Fibroblast of lung (primary cell): ENCODE data around the gene FHL1. TPM values are rescaled to one million over a fixed set of nuclear protein-coding genes. Genes with fewer than 3 reads are reported as not detected.

Source experiments
- DNase-seq, 2 donors: peaks; one replicate each; pipeline versions ENCODE4 v3.0.0 to v3.0.0-alpha.2; 2010; ENCODE audit warnings: low read depth in 2 of 2
- H2AFZ ChIP-seq: 2 replicates; pipeline ENCODE4 v1.5.1; 2012; ENCODE audit warnings: low read length, control low read depth, inconsistent platforms
- H3K27ac ChIP-seq: 2 replicates; pipeline ENCODE4 v1.5.1; 2011; ENCODE audit warnings: low read length, control low read depth; ENCODE audit not compliant: insufficient read depth
- H3K27me3 ChIP-seq: 2 replicates; pipeline ENCODE4 v1.5.1; 2011; ENCODE audit warnings: mild to moderate bottlenecking, low read length; ENCODE audit not compliant: control insufficient read depth, insufficient read depth
- H3K36me3 ChIP-seq: 2 replicates; pipeline ENCODE4 v1.5.1; 2011; ENCODE audit warnings: low read length; ENCODE audit not compliant: control insufficient read depth, insufficient read depth
- H3K4me1 ChIP-seq: 2 replicates; pipeline ENCODE4 v1.5.1; 2011; ENCODE audit warnings: low read length; ENCODE audit not compliant: control insufficient read depth, insufficient read depth; ENCODE audit errors: extremely low read depth
- H3K4me2 ChIP-seq: 2 replicates; pipeline ENCODE4 v1.5.1; 2011; ENCODE audit warnings: low read length, control low read depth; ENCODE audit not compliant: insufficient read depth; ENCODE audit errors: extremely low read depth
- H3K4me3 ChIP-seq, 4 experiments: fragments of 200-600 bp in 1 of 4; sonication (generic) in 1 of 4; replicated peaks in 1 of 4; 2 replicates each; pipeline ENCODE4 v1.5.1; 2011 to 2016; ENCODE audit warnings: low read length in 4 of 4, low read depth in 3 of 4, mild to moderate bottlenecking in 3 of 4, control low read depth in 2 of 4, inconsistent platforms in 1 of 4, mixed read lengths in 1 of 4; ENCODE audit not compliant: insufficient read depth in 1 of 4; ENCODE audit errors: control extremely low read depth in 1 of 4
- H3K79me2 ChIP-seq: 2 replicates; pipeline ENCODE4 v1.5.1; 2012; ENCODE audit warnings: mild to moderate bottlenecking, low read length, inconsistent platforms; ENCODE audit not compliant: control insufficient read depth, insufficient read depth
- H3K9ac ChIP-seq: 2 replicates; pipeline ENCODE4 v1.5.1; 2011; ENCODE audit warnings: mild to moderate bottlenecking, low read length, control low read depth; ENCODE audit not compliant: insufficient read depth
- H3K9me3 ChIP-seq: 2 replicates; pipeline ENCODE4 v1.5.1; 2012; ENCODE audit warnings: low read depth, low read length; ENCODE audit not compliant: control insufficient read depth, insufficient read depth
- H4K20me1 ChIP-seq: 2 replicates; pipeline ENCODE4 v1.5.1; 2011; ENCODE audit warnings: low read length; ENCODE audit not compliant: control insufficient read depth, insufficient read depth; ENCODE audit errors: extremely low read depth
- EZH2 ChIP-seq: IDR thresholded peaks from 2 replicates; pipeline ENCODE4 v1.5.1; 2012; ENCODE audit warnings: low read length, control low read depth, mild to moderate bottlenecking; ENCODE audit errors: missing control alignments
- polyA plus RNA-seq, 2 donors: library from polyadenylated mRNA; depleted of rRNA in 1 of 2; stranded (reverse) in 1 of 2; unstranded in 1 of 2; fragments of >200 nt; gene quantifications; 2 replicates each; pipeline ENCODE4 v1.2.1, GENCODE V29; 2011 to 2012; ENCODE audit warnings: missing spikeins in 1 of 2
- total RNA-seq: library from RNA; depleted of rRNA; stranded (reverse); fragments of >200 nt; gene quantifications from 2 replicates; pipeline ENCODE4 v1.2.1, GENCODE V29; 2014
- TF ChIP-seq, protein P1 (sequence below), 2 donors: IDR thresholded peaks in 1 of 2; conservative IDR thresholded peaks in 1 of 2; 1 replicate in 1 of 2; 2 replicates in 1 of 2; pipeline ENCODE4 v1.5.1; 2011 to 2012; ENCODE audit warnings: low read length in 2 of 2, control low read depth in 1 of 2, inconsistent platforms in 1 of 2, low read depth in 1 of 2, mild to moderate bottlenecking in 1 of 2

Gene FHL1
- total and polyA plus RNA-seq, 2 donors (not counting 1 experiment from before 2014, with no cell fraction given) = 180 to 627 TPM

DNA sequence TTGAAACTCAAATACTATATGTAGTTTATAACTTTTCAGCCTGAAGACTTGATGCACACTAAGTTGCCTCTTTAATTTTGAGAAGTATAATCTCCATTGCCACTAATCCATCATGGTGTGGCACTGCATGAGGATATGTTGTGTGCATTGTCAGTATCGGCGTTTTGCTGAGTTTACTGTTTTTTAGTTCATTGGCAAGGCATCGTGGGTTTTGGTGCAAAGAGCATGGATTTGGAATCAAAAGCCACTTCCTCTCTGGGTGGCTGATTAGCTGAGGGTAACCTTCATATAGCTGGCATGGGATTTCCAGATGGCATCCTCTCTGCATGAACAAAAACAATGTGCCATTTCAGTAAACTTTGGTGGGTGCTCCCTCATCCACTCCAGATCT, 38.7 kb downstream of the FHL1 start:
- Histone ChIP-seq H3K4me2 (peak overlapping the region; percentile 4), H3K27ac (no peak overlapping the region), H3K27me3 (no peaks in the 10 kb centered on the region), H2AFZ (no peak overlapping the region), H3K36me3 (no peaks in the 10 kb centered on the region), H4K20me1 (no peaks in the 10 kb centered on the region), H3K4me1 (peaks cover 3% of the 10 kb centered on the region), H3K4me3 (no peak overlapping the region), H3K9me3 (no peaks in the 10 kb centered on the region), H3K9ac (no peak overlapping the region), H3K79me2 (no peaks in the 10 kb centered on the region)
- no peak for DNase-seq
- TF ChIP-seq, protein P1, sequence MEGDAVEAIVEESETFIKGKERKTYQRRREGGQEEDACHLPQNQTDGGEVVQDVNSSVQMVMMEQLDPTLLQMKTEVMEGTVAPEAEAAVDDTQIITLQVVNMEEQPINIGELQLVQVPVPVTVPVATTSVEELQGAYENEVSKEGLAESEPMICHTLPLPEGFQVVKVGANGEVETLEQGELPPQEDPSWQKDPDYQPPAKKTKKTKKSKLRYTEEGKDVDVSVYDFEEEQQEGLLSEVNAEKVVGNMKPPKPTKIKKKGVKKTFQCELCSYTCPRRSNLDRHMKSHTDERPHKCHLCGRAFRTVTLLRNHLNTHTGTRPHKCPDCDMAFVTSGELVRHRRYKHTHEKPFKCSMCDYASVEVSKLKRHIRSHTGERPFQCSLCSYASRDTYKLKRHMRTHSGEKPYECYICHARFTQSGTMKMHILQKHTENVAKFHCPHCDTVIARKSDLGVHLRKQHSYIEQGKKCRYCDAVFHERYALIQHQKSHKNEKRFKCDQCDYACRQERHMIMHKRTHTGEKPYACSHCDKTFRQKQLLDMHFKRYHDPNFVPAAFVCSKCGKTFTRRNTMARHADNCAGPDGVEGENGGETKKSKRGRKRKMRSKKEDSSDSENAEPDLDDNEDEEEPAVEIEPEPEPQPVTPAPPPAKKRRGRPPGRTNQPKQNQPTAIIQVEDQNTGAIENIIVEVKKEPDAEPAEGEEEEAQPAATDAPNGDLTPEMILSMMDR (conservative IDR thresholded peaks at IDR 0.05 in 1 of 2, IDR thresholded peaks at IDR 0.05 in 1 of 2; ENCODE audit: low read depth in 1 of 2, low read length in 2 of 2) = no peak
- TF ChIP-seq EZH2 = no peak

DNA sequence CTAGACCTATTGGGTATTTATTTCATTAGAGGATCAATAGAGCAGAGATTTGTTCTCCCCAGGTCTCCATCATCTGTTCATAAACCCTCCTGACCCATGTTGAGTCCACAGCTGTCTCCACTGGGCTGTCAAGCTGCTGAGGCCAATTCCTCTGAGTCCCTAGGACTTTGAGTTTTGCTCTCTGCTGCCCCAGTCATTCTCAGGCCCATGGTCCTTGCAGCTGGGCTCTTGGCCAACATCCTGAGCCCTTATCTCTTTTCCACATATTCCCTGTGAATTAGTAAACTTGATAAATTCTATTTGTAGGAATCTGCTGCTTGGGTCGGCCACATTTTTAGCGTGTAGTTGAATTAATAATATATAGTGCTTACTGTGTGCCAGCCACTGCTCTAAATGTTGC, 41.9 kb downstream of the FHL1 start:
- no peak overlapping the region for H3K4me3 ChIP-seq
- TF ChIP-seq EZH2 = no peak
- TF ChIP-seq, protein P1 (conservative IDR thresholded peaks at IDR 0.05 in 1 of 2, IDR thresholded peaks at IDR 0.05 in 1 of 2; ENCODE audit: low read depth in 1 of 2, low read length in 2 of 2) = no peak

DNA sequence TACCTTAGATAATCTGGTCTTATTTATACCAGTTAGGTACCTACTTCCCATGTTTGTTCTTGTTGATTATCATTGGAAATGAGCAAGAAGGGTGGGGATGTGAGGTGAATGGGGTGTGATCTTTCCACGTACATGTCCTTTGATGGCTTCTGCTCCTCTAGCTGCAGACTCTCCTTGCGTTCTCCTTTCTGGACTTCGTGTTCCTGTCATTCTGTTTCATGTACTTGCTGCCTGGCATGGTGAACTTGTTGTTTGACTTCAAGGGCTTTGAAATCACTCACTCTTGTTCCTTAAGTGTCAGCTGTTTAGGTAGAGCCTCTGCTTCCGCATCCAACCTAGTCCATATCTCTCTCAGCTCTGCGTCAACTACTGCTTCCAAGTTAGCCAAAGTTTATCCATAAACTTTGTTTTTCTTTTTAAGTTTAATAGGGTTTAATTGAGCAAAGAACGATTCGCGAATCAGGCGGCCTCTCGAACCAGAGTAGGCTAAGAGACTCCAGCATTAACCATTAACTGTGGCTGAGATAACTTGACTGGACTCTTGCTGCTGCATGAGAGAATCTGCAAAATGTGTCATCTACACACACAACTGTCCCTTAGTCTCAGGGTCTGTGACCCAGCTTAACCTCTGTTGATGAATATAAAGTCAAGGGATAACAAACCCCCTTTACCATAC, 42.8 kb downstream of the FHL1 start:
- Histone ChIP-seq H3K36me3 (no peaks in the 10 kb centered on the region), H3K4me1 (peaks cover 12% of the 10 kb centered on the region), H3K4me2 (no peak overlapping the region), H2AFZ (no peak overlapping the region), H3K27me3 (no peaks in the 10 kb centered on the region), H3K9me3 (no peaks in the 10 kb centered on the region), H4K20me1 (no peaks in the 10 kb centered on the region), H3K9ac (no peak overlapping the region), H3K79me2 (no peaks in the 10 kb centered on the region), H3K27ac (no peak overlapping the region), H3K4me3 (no peak overlapping the region)
- no peak for TF ChIP-seq EZH2
- TF ChIP-seq, protein P1 (conservative IDR thresholded peaks at IDR 0.05 in 1 of 2, IDR thresholded peaks at IDR 0.05 in 1 of 2; ENCODE audit: low read depth in 1 of 2, low read length in 2 of 2) = no peak
- DNase-seq = no peak

More for the DNA sequence above, 41.9 kb downstream of the FHL1 start:
- no peak overlapping the region for H3K27ac ChIP-seq
- no peak overlapping the region for H3K4me2 ChIP-seq
- H3K79me2 ChIP-seq = no peaks in the 10 kb centered on the region
- H3K9ac ChIP-seq = no peak overlapping the region
- H4K20me1 ChIP-seq = no peaks in the 10 kb centered on the region
- H3K9me3 ChIP-seq = no peaks in the 10 kb centered on the region
- H3K4me1 ChIP-seq = peaks cover 12% of the 10 kb centered on the region
- no peak overlapping the region for H2AFZ ChIP-seq
- peak in 1 of 2 donors; percentile 27 for DNase-seq
- H3K36me3 ChIP-seq = no peaks in the 10 kb centered on the region
- H3K27me3 ChIP-seq = no peaks in the 10 kb centered on the region
